Sigmoid colon (tissue), 4 donors: ENCODE results near the gene LRRFIP1.

Experiments used
- EP300 ChIP-seq, 4 donors: sonication (generic); formaldehyde crosslinking; IDR thresholded peaks; one replicate each; pipeline ENCODE4 v1.6.1; 2017; ENCODE audit warnings: antibody characterized with exemption in 4 of 4
- POLR2A ChIP-seq, 2 donors: fragments of 450-650 bp; IDR thresholded peaks; one replicate each; pipeline ENCODE4 v1.6.1; 2016; ENCODE audit warnings: antibody characterized with exemption in 2 of 2, mild to moderate bottlenecking in 2 of 2, moderate library complexity in 2 of 2
- POLR2AphosphoS5 ChIP-seq, 4 donors: sonication (generic); formaldehyde crosslinking; IDR thresholded peaks; one replicate each; pipeline ENCODE4 v1.6.1; 2017; ENCODE audit warnings: antibody characterized with exemption in 4 of 4
- TF ChIP-seq, protein P1 (sequence below), 4 experiments: fragments of 450-650 bp in 3 of 4; fragments of 200-600 bp in 1 of 4; IDR thresholded peaks; one replicate each; pipeline ENCODE4 v1.5.1; 2016 to 2019; ENCODE audit warnings: antibody characterized with exemption in 4 of 4, mild to moderate bottlenecking in 3 of 4, moderate library complexity in 2 of 4

- TF ChIP-seq, protein P1, sequence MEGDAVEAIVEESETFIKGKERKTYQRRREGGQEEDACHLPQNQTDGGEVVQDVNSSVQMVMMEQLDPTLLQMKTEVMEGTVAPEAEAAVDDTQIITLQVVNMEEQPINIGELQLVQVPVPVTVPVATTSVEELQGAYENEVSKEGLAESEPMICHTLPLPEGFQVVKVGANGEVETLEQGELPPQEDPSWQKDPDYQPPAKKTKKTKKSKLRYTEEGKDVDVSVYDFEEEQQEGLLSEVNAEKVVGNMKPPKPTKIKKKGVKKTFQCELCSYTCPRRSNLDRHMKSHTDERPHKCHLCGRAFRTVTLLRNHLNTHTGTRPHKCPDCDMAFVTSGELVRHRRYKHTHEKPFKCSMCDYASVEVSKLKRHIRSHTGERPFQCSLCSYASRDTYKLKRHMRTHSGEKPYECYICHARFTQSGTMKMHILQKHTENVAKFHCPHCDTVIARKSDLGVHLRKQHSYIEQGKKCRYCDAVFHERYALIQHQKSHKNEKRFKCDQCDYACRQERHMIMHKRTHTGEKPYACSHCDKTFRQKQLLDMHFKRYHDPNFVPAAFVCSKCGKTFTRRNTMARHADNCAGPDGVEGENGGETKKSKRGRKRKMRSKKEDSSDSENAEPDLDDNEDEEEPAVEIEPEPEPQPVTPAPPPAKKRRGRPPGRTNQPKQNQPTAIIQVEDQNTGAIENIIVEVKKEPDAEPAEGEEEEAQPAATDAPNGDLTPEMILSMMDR (IDR thresholded peaks at IDR 0.05): no peak
- TF ChIP-seq POLR2AphosphoS5 (IDR thresholded peaks at IDR 0.05): no peak
- TF ChIP-seq EP300 (IDR thresholded peaks at IDR 0.05): no peak
- no peak for TF ChIP-seq POLR2A (IDR thresholded peaks at IDR 0.05)
Observed at GRCh38 chr2:237754626-237755248, 127.3 kb downstream of the LRRFIP1 start.
